ENCODE data around the gene SLC4A4. TPM values are rescaled to one million over a fixed set of nuclear protein-coding genes. Genes with fewer than 3 reads are reported as not detected.

The SLC4A4 gene
- polyA plus RNA-seq, 1 donor (not counting 4 experiments of a cell fraction or from before 2014, with no cell fraction given) = 0.29 TPM

DNA sequence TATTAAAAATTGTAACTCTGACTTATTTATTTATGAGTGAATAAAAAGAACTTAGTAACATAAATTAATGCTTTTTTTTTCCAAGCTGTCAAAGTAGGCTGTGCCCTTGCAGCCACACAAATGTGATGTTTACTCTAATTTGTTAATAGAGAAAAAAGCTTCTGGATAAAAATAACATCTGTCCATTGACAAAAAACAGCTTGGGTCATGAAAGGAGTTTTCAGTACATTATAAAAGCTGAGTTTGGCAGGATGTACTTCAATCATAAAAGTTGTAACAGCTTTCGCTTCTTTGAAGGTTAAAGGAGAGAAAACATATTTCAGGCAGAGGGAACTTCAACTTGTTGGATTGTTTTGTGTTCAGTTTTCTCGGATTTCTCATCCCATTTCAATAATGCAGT is 105.6 kb downstream of the SLC4A4 start:
- Histone ChIP-seq H3K79me2 (ENCODE audit: control insufficient read depth, insufficient read depth, low read length) (no peaks in the 10 kb centered on the region), H2AFZ (ENCODE audit: control insufficient read depth, low read length) (no peak overlapping the region), H3K27me3 (ENCODE audit: control insufficient read depth, extremely low read depth, insufficient read depth, low read length) (no peaks in the 10 kb centered on the region), H3K4me2 (ENCODE audit: control insufficient read depth, extremely low read depth, insufficient read depth, low read depth, low read length) (no peak overlapping the region), H3K9me1 (ENCODE audit: control insufficient read depth, extremely low read depth, insufficient read depth, low read length) (no peaks in the 10 kb centered on the region), H3K36me3 (ENCODE audit: control insufficient read depth in 2 of 2, extremely low read depth in 1 of 2, insufficient read depth in 2 of 2, low read length in 2 of 2) (no peaks in the 10 kb centered on the region), H3K4me1 (ENCODE audit: control insufficient read depth, extremely low read depth, insufficient read depth, low read length) (no peaks in the 10 kb centered on the region), H3K9me3 (ENCODE audit: control insufficient read depth, low read depth, low read length) (no peaks in the 10 kb centered on the region), H3K4me3 (ENCODE audit: control insufficient read depth in 2 of 3, extremely low read depth in 1 of 3, insufficient read depth in 2 of 3, low read depth in 1 of 3, low read length in 3 of 3) (no peak overlapping the region), H3K9ac (ENCODE audit: control insufficient read depth, extremely low read depth, insufficient read depth, low read length) (no peak overlapping the region), H3K27ac (ENCODE audit: control insufficient read depth, insufficient read depth, low read length) (no peak overlapping the region), H4K20me1 (ENCODE audit: control insufficient read depth, extremely low read depth, insufficient read depth, low read length) (no peaks in the 10 kb centered on the region)
- dilution Hi-C loops (cut with MboI; ENCODE audit: extremely low pct_ligation_motif_present, low sequenced_read_pairs) = no loop called here
- DNase-seq (ENCODE audit: low read depth, low spot score) (no peak), FAIRE-seq (no peak)
- no peak for TF ChIP-seq EZH2 (IDR thresholded peaks at IDR 0.05; ENCODE audit: low read length)
- TF ChIP-seq, protein P1, sequence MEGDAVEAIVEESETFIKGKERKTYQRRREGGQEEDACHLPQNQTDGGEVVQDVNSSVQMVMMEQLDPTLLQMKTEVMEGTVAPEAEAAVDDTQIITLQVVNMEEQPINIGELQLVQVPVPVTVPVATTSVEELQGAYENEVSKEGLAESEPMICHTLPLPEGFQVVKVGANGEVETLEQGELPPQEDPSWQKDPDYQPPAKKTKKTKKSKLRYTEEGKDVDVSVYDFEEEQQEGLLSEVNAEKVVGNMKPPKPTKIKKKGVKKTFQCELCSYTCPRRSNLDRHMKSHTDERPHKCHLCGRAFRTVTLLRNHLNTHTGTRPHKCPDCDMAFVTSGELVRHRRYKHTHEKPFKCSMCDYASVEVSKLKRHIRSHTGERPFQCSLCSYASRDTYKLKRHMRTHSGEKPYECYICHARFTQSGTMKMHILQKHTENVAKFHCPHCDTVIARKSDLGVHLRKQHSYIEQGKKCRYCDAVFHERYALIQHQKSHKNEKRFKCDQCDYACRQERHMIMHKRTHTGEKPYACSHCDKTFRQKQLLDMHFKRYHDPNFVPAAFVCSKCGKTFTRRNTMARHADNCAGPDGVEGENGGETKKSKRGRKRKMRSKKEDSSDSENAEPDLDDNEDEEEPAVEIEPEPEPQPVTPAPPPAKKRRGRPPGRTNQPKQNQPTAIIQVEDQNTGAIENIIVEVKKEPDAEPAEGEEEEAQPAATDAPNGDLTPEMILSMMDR (optimal IDR thresholded peaks at IDR 0.05 in 1 of 3, IDR thresholded peaks at IDR 0.05 in 1 of 3, conservative IDR thresholded peaks at IDR 0.05 in 1 of 3; ENCODE audit: extremely low read depth in 1 of 3, insufficient read depth in 2 of 3, low read length in 3 of 3) = no peak

DNA sequence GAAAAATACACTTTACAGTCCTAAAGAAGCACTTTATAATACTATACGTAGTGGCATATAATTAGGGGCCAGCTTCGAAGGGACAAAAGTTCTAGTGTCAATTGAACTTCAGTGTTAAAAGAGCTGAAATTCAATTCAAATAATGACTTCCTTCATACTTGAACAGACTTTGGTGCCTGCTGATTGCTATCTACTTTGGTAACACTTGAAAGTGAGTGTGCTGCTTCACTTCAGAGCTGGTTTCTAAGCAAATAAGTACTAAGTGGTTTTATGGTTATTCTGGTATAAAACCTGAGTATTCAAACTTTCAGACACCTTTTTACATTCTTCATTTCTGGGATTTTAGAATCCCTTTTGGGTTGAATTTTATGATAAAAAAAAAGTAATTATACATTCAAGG is 107.0 kb downstream of the SLC4A4 start:
- Histone ChIP-seq H3K36me3 (ENCODE audit: control insufficient read depth in 2 of 2, extremely low read depth in 1 of 2, insufficient read depth in 2 of 2, low read length in 2 of 2) (no peaks in the 10 kb centered on the region), H4K20me1 (ENCODE audit: control insufficient read depth, extremely low read depth, insufficient read depth, low read length) (no peaks in the 10 kb centered on the region), H3K4me3 (ENCODE audit: control insufficient read depth in 2 of 3, extremely low read depth in 1 of 3, insufficient read depth in 2 of 3, low read depth in 1 of 3, low read length in 3 of 3) (no peak overlapping the region), H2AFZ (ENCODE audit: control insufficient read depth, low read length) (no peak overlapping the region), H3K4me2 (ENCODE audit: control insufficient read depth, extremely low read depth, insufficient read depth, low read depth, low read length) (no peak overlapping the region), H3K9me1 (ENCODE audit: control insufficient read depth, extremely low read depth, insufficient read depth, low read length) (no peaks in the 10 kb centered on the region), H3K9ac (ENCODE audit: control insufficient read depth, extremely low read depth, insufficient read depth, low read length) (no peak overlapping the region), H3K4me1 (ENCODE audit: control insufficient read depth, extremely low read depth, insufficient read depth, low read length) (no peaks in the 10 kb centered on the region), H3K79me2 (ENCODE audit: control insufficient read depth, insufficient read depth, low read length) (no peaks in the 10 kb centered on the region), H3K9me3 (ENCODE audit: control insufficient read depth, low read depth, low read length) (no peaks in the 10 kb centered on the region), H3K27me3 (ENCODE audit: control insufficient read depth, extremely low read depth, insufficient read depth, low read length) (no peaks in the 10 kb centered on the region), H3K27ac (ENCODE audit: control insufficient read depth, insufficient read depth, low read length) (no peak overlapping the region)
- FAIRE-seq = no peak
- TF ChIP-seq EZH2 (IDR thresholded peaks at IDR 0.05; ENCODE audit: low read length) = no peak
- TF ChIP-seq, protein P1 (optimal IDR thresholded peaks at IDR 0.05 in 1 of 3, IDR thresholded peaks at IDR 0.05 in 1 of 3, conservative IDR thresholded peaks at IDR 0.05 in 1 of 3; ENCODE audit: extremely low read depth in 1 of 3, insufficient read depth in 2 of 3, low read length in 3 of 3) = no peak
- dilution Hi-C loops (cut with MboI; ENCODE audit: extremely low pct_ligation_motif_present, low sequenced_read_pairs) = no loop called here
- DNase-seq (ENCODE audit: low read depth, low spot score) = no peak
